ENCODE data around the gene CORO6. TPM values are rescaled to one million over a fixed set of nuclear protein-coding genes. Genes with fewer than 3 reads are reported as not detected.

CORO6 gene
- total RNA-seq, 1 donor, result 5.6 TPM

GRCh38 chr17:29640981-29641642 is 18.4 kb upstream of the CORO6 start:
- TF ChIP-seq CTCF (IDR thresholded peaks at IDR 0.05; ENCODE audit: insufficient read depth, low read depth, low read length), result no peak
- no peak overlapping the region for H3K4me3 ChIP-seq (ENCODE audit: low read depth, low read length)
- no peak for DNase-seq (ENCODE audit: low read depth)

- peak; percentile 79 for DNase-seq (ENCODE audit: low read depth)
- no peak overlapping the region for H3K4me3 ChIP-seq (ENCODE audit: low read depth, low read length)
- no peak for TF ChIP-seq CTCF (IDR thresholded peaks at IDR 0.05; ENCODE audit: insufficient read depth, low read depth, low read length)
These were observed 17.7 kb upstream of the CORO6 start for GRCh38 chr17:29640413-29640812.

- no peak overlapping the region for H3K4me3 ChIP-seq (ENCODE audit: low read depth, low read length)
- no peak for TF ChIP-seq CTCF (IDR thresholded peaks at IDR 0.05; ENCODE audit: insufficient read depth, low read depth, low read length)
- no peak for DNase-seq (ENCODE audit: low read depth)
These were observed 11.2 kb upstream of the CORO6 start for GRCh38 chr17:29633886-29634285.

- DNase-seq (ENCODE audit: low read depth), result no peak
- H3K4me3 ChIP-seq (ENCODE audit: low read depth, low read length), result no peak overlapping the region
- TF ChIP-seq CTCF (IDR thresholded peaks at IDR 0.05; ENCODE audit: insufficient read depth, low read depth, low read length), result no peak
These were observed 8.0 kb upstream of the CORO6 start for GRCh38 chr17:29630630-29631193.

- TF ChIP-seq CTCF (IDR thresholded peaks at IDR 0.05; ENCODE audit: insufficient read depth, low read depth, low read length), result no peak
- DNase-seq (ENCODE audit: low read depth), result no peak
- no peak overlapping the region for H3K4me3 ChIP-seq (ENCODE audit: low read depth, low read length)
These were observed 7.1 kb upstream of the CORO6 start for GRCh38 chr17:29629839-29630238.

- TF ChIP-seq CTCF (IDR thresholded peaks at IDR 0.05; ENCODE audit: insufficient read depth, low read depth, low read length), result no peak
- no peak overlapping the region for H3K4me3 ChIP-seq (ENCODE audit: low read depth, low read length)
- no peak for DNase-seq (ENCODE audit: low read depth)
These were observed 5.9 kb upstream of the CORO6 start for GRCh38 chr17:29628644-29629043.

GRCh38 chr17:29627951-29628350 is 5.2 kb upstream of the CORO6 start:
- H3K4me3 ChIP-seq (ENCODE audit: low read depth, low read length), result no peak overlapping the region

More at GRCh38 chr17:29627951-29628350, 5.2 kb upstream of the CORO6 start:
- no peak for TF ChIP-seq CTCF (IDR thresholded peaks at IDR 0.05; ENCODE audit: insufficient read depth, low read depth, low read length)
- no peak for DNase-seq (ENCODE audit: low read depth)

Data from fibroblast of villous mesenchyme (primary cell).